Right renal cortex interstitium (tissue), 3 donors: ENCODE data around the gene TAX1BP1. TPM values are rescaled to one million over a fixed set of nuclear protein-coding genes. Genes with fewer than 3 reads are reported as not detected.

Experiments used
- DNase-seq, 3 donors: peaks; one replicate each; pipeline ENCODE4 v3.0.0-alpha.2; 2013; ENCODE audit warnings: low read depth in 3 of 3, low spot score in 2 of 3
- polyA plus RNA-seq, 3 donors: library from polyadenylated mRNA; unstranded; fragments of 120-200 nt; gene quantifications; one replicate each; pipeline ENCODE4 v1.2.1, GENCODE V29; 2013; ENCODE audit not compliant: insufficient read length in 3 of 3

The TAX1BP1 gene
- polyA plus RNA-seq: 100 to 1,000 TPM; 139 to 143 (median 143) TPM

- peak; percentile 88 to 90 (median 89) for DNase-seq
Observed at GRCh38 chr7:27739909-27740448, at the start of gene TAX1BP1. TAX1BP1 (plus strand) TSS chr7:27740162; CDS start chr7:27748525, 8,363 bp downstream.

- no peak for DNase-seq
Observed at GRCh38 chr7:27690649-27691048, 49.3 kb upstream of the TAX1BP1 start.

- DNase-seq: no peak
Observed at GRCh38 chr7:27693794-27694193, 46.2 kb upstream of the TAX1BP1 start.

GRCh38 chr7:27695096-27695495 is 44.9 kb upstream of the TAX1BP1 start:
- no peak for DNase-seq

- no peak for DNase-seq
Observed at GRCh38 chr7:27697861-27698430, 42.0 kb upstream of the TAX1BP1 start.

- DNase-seq: no peak
Observed at GRCh38 chr7:27699751-27700150, 40.2 kb upstream of the TAX1BP1 start.

- DNase-seq: no peak
Observed at GRCh38 chr7:27700501-27700900, 39.5 kb upstream of the TAX1BP1 start.

- DNase-seq: no peak
Observed at GRCh38 chr7:27703181-27703580, 36.8 kb upstream of the TAX1BP1 start.

GRCh38 chr7:27704422-27705199 is 35.4 kb upstream of the TAX1BP1 start:
- DNase-seq: no peak

- no peak for DNase-seq
Observed at GRCh38 chr7:27705200-27705594, 34.8 kb upstream of the TAX1BP1 start.

- DNase-seq: no peak
Observed at GRCh38 chr7:27708485-27708884, 31.5 kb upstream of the TAX1BP1 start.

GRCh38 chr7:27709137-27710075 is 30.6 kb upstream of the TAX1BP1 start:
- DNase-seq: no peak

GRCh38 chr7:27712217-27712616 is 27.7 kb upstream of the TAX1BP1 start:
- no peak for DNase-seq

- no peak for DNase-seq
Observed at GRCh38 chr7:27714831-27715444, 25.0 kb upstream of the TAX1BP1 start.

- DNase-seq: no peak
Observed at GRCh38 chr7:27723085-27723484, 16.9 kb upstream of the TAX1BP1 start.

GRCh38 chr7:27727058-27727457 is 12.9 kb upstream of the TAX1BP1 start:
- no peak for DNase-seq

GRCh38 chr7:27730112-27730511 is 9.8 kb upstream of the TAX1BP1 start:
- no peak for DNase-seq

- no peak for DNase-seq
Observed at GRCh38 chr7:27734583-27734982, 5.4 kb upstream of the TAX1BP1 start.

GRCh38 chr7:27735165-27735564 is 4.8 kb upstream of the TAX1BP1 start:
- no peak for DNase-seq

- no peak for DNase-seq
Observed at GRCh38 chr7:27735831-27736230, 4.1 kb upstream of the TAX1BP1 start.

GRCh38 chr7:27737178-27737577 is 2.8 kb upstream of the TAX1BP1 start:
- no peak for DNase-seq
